HepG2 (cell line): Measurements from ENCODE around the gene SPINT4. TPM values are rescaled to one million over a fixed set of nuclear protein-coding genes. Genes with fewer than 3 reads are reported as not detected.

Experiments used
- ELF3 ChIP-seq: IDR thresholded peaks from 2 replicates; pipeline ENCODE4 v1.6.1; 2016; ENCODE audit warnings: missing genetic modification reagents, missing compliant biosample characterization
- GATA4 ChIP-seq: sonication (generic); IDR thresholded peaks from 2 replicates; pipeline ENCODE4 v1.6.1; 2016; ENCODE audit warnings: antibody characterized with exemption, low read depth, borderline replicate concordance
- GFI1 ChIP-seq: sonication (generic); formaldehyde crosslinking; IDR thresholded peaks from 2 replicates; pipeline ENCODE4 v1.5.0; 2020; ENCODE audit warnings: missing genetic modification reagents, mild to moderate bottlenecking, borderline replicate concordance
- HOXA3 ChIP-seq: sonication (generic); formaldehyde crosslinking; IDR thresholded peaks from 2 replicates; pipeline ENCODE4 v1.5.0; 2020; ENCODE audit warnings: missing genetic modification reagents
- KLF11 ChIP-seq: IDR thresholded peaks from 2 replicates; pipeline ENCODE4 v1.6.1; 2016; ENCODE audit warnings: missing compliant biosample characterization
- MAFK ChIP-seq, 2 experiments: IDR thresholded peaks in 1 of 2; conservative IDR thresholded peaks in 1 of 2; 2 replicates each; pipeline ENCODE4 v1.6.1; 2011; ENCODE audit warnings: improper control_type of control experiment in 2 of 2, low read length in 2 of 2
- NFE2 ChIP-seq: sonication (generic); formaldehyde crosslinking; IDR thresholded peaks from 2 replicates; pipeline ENCODE4 v1.4.0; 2020; ENCODE audit warnings: missing genetic modification reagents
- NR2F6 ChIP-seq, 2 experiments: IDR thresholded peaks; 2 replicates each; pipeline ENCODE4 v1.6.1; 2016; ENCODE audit warnings: antibody characterized with exemption in 1 of 2, mild to moderate bottlenecking in 1 of 2
- SNAI1 ChIP-seq: sonication (generic); formaldehyde crosslinking; IDR thresholded peaks from 2 replicates; pipeline ENCODE4 v1.5.0; 2020; ENCODE audit warnings: mild to moderate bottlenecking, missing genetic modification reagents, borderline replicate concordance
- SP140L ChIP-seq: sonication (generic); formaldehyde crosslinking; IDR thresholded peaks from 2 replicates; pipeline ENCODE4 v1.4.0; 2020; ENCODE audit warnings: missing genetic modification reagents, borderline replicate concordance
- TBP ChIP-seq: sonication (generic); formaldehyde crosslinking; IDR thresholded peaks from 2 replicates; pipeline ENCODE4 v1.5.0; 2020; ENCODE audit warnings: missing genetic modification reagents
- XBP1 ChIP-seq: sonication (generic); formaldehyde crosslinking; IDR thresholded peaks from 2 replicates; pipeline ENCODE4 v1.5.0; 2020; ENCODE audit warnings: missing genetic modification reagents
- YEATS4 ChIP-seq: sonication (generic); formaldehyde crosslinking; IDR thresholded peaks from 2 replicates; pipeline ENCODE4 v1.4.0; 2020; ENCODE audit warnings: missing genetic modification reagents, borderline replicate concordance
- ZBTB21 ChIP-seq: sonication (generic); formaldehyde crosslinking; IDR thresholded peaks from 2 replicates; pipeline ENCODE4 v1.4.0; 2020; ENCODE audit warnings: missing genetic modification reagents
- ZFP1 ChIP-seq: IDR thresholded peaks from 2 replicates; pipeline ENCODE4 v1.6.1; 2016
- ZNF10 ChIP-seq: sonication (generic); formaldehyde crosslinking; IDR thresholded peaks from 2 replicates; pipeline ENCODE4 v1.4.0; 2020; ENCODE audit warnings: mild to moderate bottlenecking, low read depth, missing genetic modification reagents, borderline replicate concordance
- ZNF441 ChIP-seq: sonication (generic); formaldehyde crosslinking; IDR thresholded peaks from 2 replicates; pipeline ENCODE4 v1.7.0; 2021; ENCODE audit warnings: missing genetic modification reagents, borderline replicate concordance
- ZNF7 ChIP-seq: IDR thresholded peaks from 2 replicates; pipeline ENCODE4 v1.6.1; 2016; ENCODE audit warnings: missing biosample characterization, missing genetic modification reagents
- ZNF891 ChIP-seq: sonication (generic); formaldehyde crosslinking; IDR thresholded peaks from 2 replicates; pipeline ENCODE4 v1.5.0; 2020; ENCODE audit warnings: mild to moderate bottlenecking, missing genetic modification reagents
- polyA plus RNA-seq, 8 experiments: library from polyadenylated mRNA; depleted of rRNA in 3 of 8; stranded (reverse) in 7 of 8; unstranded in 1 of 8; fragments of >200 nt; fragmentation: Illumina TruSeq in 4 of 8; extraction: Trizol in 4 of 8; gene quantifications; 2 replicates each; pipeline versions ENCODE4 v1.2.1 to v1.2.3, GENCODE V29; 2011 to 2016; ENCODE audit warnings: low read depth in 4 of 8, missing spikeins in 1 of 8, mixed read lengths in 1 of 8; ENCODE audit not compliant: insufficient read depth in 1 of 8
- total RNA-seq, 5 experiments: library from RNA; depleted of rRNA; stranded (reverse); fragments of >200 nt; fragmentation: Illumina TruSeq; extraction: Trizol; gene quantifications; 2 replicates each; pipeline ENCODE4 v1.2.3, GENCODE V29; 2016; ENCODE audit warnings: low read depth in 1 of 5
- TF ChIP-seq, protein P1 (sequence below): sonication (generic); formaldehyde crosslinking; IDR thresholded peaks from 2 replicates; pipeline ENCODE4 v1.5.0; 2020; ENCODE audit warnings: mild to moderate bottlenecking, missing genetic modification reagents
- TF ChIP-seq, protein P2 (sequence below): sonication (generic); formaldehyde crosslinking; IDR thresholded peaks from 2 replicates; pipeline ENCODE4 v1.5.0; 2020; ENCODE audit warnings: missing genetic modification reagents, mild to moderate bottlenecking, borderline replicate concordance
- TF ChIP-seq, protein P3 (sequence below): sonication (generic); formaldehyde crosslinking; conservative IDR thresholded peaks from 2 replicates; pipeline ENCODE4 v1.4.0; 2020; ENCODE audit warnings: missing genetic modification reagents
- TF ChIP-seq, protein P4 (sequence below): sonication (generic); formaldehyde crosslinking; IDR thresholded peaks from 2 replicates; pipeline ENCODE4 v1.4.0; 2020; ENCODE audit warnings: mild to moderate bottlenecking, missing genetic modification reagents
- TF ChIP-seq, protein P5 (sequence below): sonication (generic); formaldehyde crosslinking; IDR thresholded peaks from 2 replicates; pipeline ENCODE4 v1.9.0; 2021; ENCODE audit warnings: missing genetic modification reagents, borderline replicate concordance
- TF ChIP-seq, protein P6 (sequence below): sonication (generic); formaldehyde crosslinking; conservative IDR thresholded peaks from 2 replicates; pipeline ENCODE4 v1.8.0; 2022; ENCODE audit warnings: low read depth, missing genetic modification reagents

The SPINT4 gene
- total and polyA plus RNA-seq, 2 of the 13 experiments (the other 11 are each of a cell fraction or from before 2014, with no cell fraction given): not detected

DNA sequence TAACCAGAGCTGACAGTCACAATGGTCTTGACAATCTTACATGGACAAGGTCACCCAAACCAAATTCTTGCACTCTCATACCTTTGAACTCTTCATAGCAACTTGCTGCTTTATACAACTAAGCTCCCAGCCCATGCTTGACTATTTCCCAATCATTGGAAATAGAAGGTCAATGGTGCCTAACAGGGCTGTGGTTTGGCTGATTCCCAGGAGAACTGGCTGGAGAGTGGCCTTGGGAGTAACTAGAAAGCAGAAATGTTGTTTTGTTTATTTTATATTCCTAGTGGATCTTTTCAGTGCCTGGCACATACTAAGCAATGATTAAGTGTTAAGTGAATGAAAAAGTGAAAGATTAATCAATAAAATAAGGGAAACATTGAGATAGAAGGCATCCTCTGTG is 3.0 kb downstream of the SPINT4 start (continued):
- TF ChIP-seq, protein P1, sequence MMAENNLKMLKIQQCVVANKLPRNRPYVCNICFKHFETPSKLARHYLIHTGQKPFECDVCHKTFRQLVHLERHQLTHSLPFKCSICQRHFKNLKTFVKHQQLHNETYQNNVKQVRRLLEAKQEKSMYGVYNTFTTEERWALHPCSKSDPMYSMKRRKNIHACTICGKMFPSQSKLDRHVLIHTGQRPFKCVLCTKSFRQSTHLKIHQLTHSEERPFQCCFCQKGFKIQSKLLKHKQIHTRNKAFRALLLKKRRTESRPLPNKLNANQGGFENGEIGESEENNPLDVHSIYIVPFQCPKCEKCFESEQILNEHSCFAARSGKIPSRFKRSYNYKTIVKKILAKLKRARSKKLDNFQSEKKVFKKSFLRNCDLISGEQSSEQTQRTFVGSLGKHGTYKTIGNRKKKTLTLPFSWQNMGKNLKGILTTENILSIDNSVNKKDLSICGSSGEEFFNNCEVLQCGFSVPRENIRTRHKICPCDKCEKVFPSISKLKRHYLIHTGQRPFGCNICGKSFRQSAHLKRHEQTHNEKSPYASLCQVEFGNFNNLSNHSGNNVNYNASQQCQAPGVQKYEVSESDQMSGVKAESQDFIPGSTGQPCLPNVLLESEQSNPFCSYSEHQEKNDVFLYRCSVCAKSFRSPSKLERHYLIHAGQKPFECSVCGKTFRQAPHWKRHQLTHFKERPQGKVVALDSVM (CRISPR knock-in tag): no peak
- TF ChIP-seq YEATS4: no peak
- peak; percentile 45; the same call in 1 of the 2 replicates for TF ChIP-seq ZFP1 (CRISPR knock-in tag)
- TF ChIP-seq NR2F6 (IDR thresholded peaks at IDR 0.05): peak; percentile 78
- peak; percentile 74 for TF ChIP-seq NR2F6 (CRISPR knock-in tag; IDR thresholded peaks at IDR 0.05)
- TF ChIP-seq SP140L (CRISPR knock-in tag): no peak
- peak; percentile 90 for TF ChIP-seq GFI1 (CRISPR knock-in tag)
- peak; percentile 26; the same call in 1 of the 2 replicates for TF ChIP-seq HOXA3 (CRISPR knock-in tag)
- TF ChIP-seq XBP1 (CRISPR knock-in tag): no peak
- TF ChIP-seq SNAI1 (CRISPR knock-in tag): no peak
- TF ChIP-seq KLF11 (CRISPR knock-in tag): no peak
- no peak for TF ChIP-seq ZNF891
- no peak for TF ChIP-seq ZNF10 (CRISPR knock-in tag)
- TF ChIP-seq, protein P2, sequence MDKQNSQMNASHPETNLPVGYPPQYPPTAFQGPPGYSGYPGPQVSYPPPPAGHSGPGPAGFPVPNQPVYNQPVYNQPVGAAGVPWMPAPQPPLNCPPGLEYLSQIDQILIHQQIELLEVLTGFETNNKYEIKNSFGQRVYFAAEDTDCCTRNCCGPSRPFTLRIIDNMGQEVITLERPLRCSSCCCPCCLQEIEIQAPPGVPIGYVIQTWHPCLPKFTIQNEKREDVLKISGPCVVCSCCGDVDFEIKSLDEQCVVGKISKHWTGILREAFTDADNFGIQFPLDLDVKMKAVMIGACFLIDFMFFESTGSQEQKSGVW (CRISPR knock-in tag): no peak
- no peak for TF ChIP-seq ZNF7
- TF ChIP-seq, protein P3, sequence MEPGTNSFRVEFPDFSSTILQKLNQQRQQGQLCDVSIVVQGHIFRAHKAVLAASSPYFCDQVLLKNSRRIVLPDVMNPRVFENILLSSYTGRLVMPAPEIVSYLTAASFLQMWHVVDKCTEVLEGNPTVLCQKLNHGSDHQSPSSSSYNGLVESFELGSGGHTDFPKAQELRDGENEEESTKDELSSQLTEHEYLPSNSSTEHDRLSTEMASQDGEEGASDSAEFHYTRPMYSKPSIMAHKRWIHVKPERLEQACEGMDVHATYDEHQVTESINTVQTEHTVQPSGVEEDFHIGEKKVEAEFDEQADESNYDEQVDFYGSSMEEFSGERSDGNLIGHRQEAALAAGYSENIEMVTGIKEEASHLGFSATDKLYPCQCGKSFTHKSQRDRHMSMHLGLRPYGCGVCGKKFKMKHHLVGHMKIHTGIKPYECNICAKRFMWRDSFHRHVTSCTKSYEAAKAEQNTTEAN: no peak
- TF ChIP-seq NFE2: no peak
- TF ChIP-seq ZNF441: no peak
- TF ChIP-seq GATA4: no peak
- no peak for TF ChIP-seq ZBTB21
- TF ChIP-seq, protein P4, sequence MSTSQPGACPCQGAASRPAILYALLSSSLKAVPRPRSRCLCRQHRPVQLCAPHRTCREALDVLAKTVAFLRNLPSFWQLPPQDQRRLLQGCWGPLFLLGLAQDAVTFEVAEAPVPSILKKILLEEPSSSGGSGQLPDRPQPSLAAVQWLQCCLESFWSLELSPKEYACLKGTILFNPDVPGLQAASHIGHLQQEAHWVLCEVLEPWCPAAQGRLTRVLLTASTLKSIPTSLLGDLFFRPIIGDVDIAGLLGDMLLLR (CRISPR knock-in tag): no peak
- no peak for TF ChIP-seq MAFK (conservative IDR thresholded peaks at IDR 0.05 in 1 of 2, IDR thresholded peaks at IDR 0.05 in 1 of 2; ENCODE audit: low read length in 2 of 2)
- TF ChIP-seq TBP (CRISPR knock-in tag): no peak
- TF ChIP-seq, protein P5, sequence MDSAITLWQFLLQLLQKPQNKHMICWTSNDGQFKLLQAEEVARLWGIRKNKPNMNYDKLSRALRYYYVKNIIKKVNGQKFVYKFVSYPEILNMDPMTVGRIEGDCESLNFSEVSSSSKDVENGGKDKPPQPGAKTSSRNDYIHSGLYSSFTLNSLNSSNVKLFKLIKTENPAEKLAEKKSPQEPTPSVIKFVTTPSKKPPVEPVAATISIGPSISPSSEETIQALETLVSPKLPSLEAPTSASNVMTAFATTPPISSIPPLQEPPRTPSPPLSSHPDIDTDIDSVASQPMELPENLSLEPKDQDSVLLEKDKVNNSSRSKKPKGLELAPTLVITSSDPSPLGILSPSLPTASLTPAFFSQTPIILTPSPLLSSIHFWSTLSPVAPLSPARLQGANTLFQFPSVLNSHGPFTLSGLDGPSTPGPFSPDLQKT: no peak
- TF ChIP-seq ELF3: no peak
- TF ChIP-seq, protein P6, sequence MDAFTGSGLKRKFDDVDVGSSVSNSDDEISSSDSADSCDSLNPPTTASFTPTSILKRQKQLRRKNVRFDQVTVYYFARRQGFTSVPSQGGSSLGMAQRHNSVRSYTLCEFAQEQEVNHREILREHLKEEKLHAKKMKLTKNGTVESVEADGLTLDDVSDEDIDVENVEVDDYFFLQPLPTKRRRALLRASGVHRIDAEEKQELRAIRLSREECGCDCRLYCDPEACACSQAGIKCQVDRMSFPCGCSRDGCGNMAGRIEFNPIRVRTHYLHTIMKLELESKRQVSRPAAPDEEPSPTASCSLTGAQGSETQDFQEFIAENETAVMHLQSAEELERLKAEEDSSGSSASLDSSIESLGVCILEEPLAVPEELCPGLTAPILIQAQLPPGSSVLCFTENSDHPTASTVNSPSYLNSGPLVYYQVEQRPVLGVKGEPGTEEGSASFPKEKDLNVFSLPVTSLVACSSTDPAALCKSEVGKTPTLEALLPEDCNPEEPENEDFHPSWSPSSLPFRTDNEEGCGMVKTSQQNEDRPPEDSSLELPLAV (CRISPR knock-in tag): no peak
